Small intestine (tissue), 7 donors: ENCODE results near the gene OVCH2. TPM values are rescaled to one million over a fixed set of nuclear protein-coding genes. Genes with fewer than 3 reads are reported as not detected.

Source experiments
- DNase-seq, 2 donors: peaks; one replicate each; pipeline versions ENCODE4 v3.0.0 to v3.0.0-alpha.2; 2013
- FAIRE-seq: peaks from 2 replicates; lab custom pipeline; 2012; peaks lifted over from hg19 to GRCh38; lab: Jason Lieb, UNC
- H3K27ac ChIP-seq, 3 donors: one replicate each; pipeline ENCODE4 v1.5.1; 2013; ENCODE audit warnings: low read length in 2 of 3, mild to moderate bottlenecking in 2 of 3, control low read depth in 1 of 3, inconsistent platforms in 1 of 3, low read depth in 1 of 3, moderate library complexity in 1 of 3
- H3K27me3 ChIP-seq, 3 donors: one replicate each; pipeline ENCODE4 v1.6.1; 2013; ENCODE audit warnings: low read length in 3 of 3, inconsistent platforms in 1 of 3; ENCODE audit not compliant: control insufficient read depth in 3 of 3, insufficient read depth in 3 of 3
- H3K36me3 ChIP-seq, 3 donors: one replicate each; pipeline ENCODE4 v1.6.1; 2013; ENCODE audit warnings: low read length in 3 of 3, inconsistent platforms in 1 of 3, low read depth in 1 of 3, mild to moderate bottlenecking in 1 of 3, moderate library complexity in 1 of 3; ENCODE audit not compliant: control insufficient read depth in 3 of 3, insufficient read depth in 2 of 3
- H3K4me1 ChIP-seq, 3 donors: one replicate each; pipeline ENCODE4 v1.6.1; 2013; ENCODE audit warnings: low read length in 2 of 3, inconsistent platforms in 1 of 3, low read depth in 1 of 3, mild to moderate bottlenecking in 1 of 3, moderate library complexity in 1 of 3; ENCODE audit not compliant: control insufficient read depth in 3 of 3, insufficient read depth in 2 of 3
- H3K4me3 ChIP-seq, 3 donors: one replicate each; pipeline ENCODE4 v1.5.1; 2013; ENCODE audit warnings: low read length in 3 of 3, control low read depth in 1 of 3, inconsistent platforms in 1 of 3, low read depth in 1 of 3, mild to moderate bottlenecking in 1 of 3, moderate library complexity in 1 of 3
- H3K9me3 ChIP-seq, 2 donors: one replicate each; pipeline ENCODE4 v1.6.1; 2013; ENCODE audit warnings: low read depth in 1 of 2, low read length in 1 of 2; ENCODE audit not compliant: control insufficient read depth in 2 of 2, insufficient read depth in 1 of 2
- WGBS, 3 donors: extraction: QIAGEN DNeasy Blood & Tissue Kit; methylation state at CpG; one replicate each; pipeline ENCODE4 v1.1.7; 2013; 5-methylcytosine and 5-hydroxymethylcytosine counted together
- polyA plus RNA-seq, 4 donors: library from polyadenylated mRNA; stranded (reverse) in 3 of 4; unstranded in 1 of 4; fragments of 200-250 nt in 3 of 4; fragments of 120-200 nt in 1 of 4; gene quantifications; one replicate each; pipeline versions ENCODE4 v1.2.1 to v1.2.3, GENCODE V29; 2013
- donor health status: healthy with polysubstance abuse.
- donor health status: control.
- donor health status: control.
- donor health status: Bipolar disorder and iron deficiency.
- donor health status: healthy.

The OVCH2 gene
- polyA plus RNA-seq, 4 donors, result 0.19 TPM; not detected in 3

DNA sequence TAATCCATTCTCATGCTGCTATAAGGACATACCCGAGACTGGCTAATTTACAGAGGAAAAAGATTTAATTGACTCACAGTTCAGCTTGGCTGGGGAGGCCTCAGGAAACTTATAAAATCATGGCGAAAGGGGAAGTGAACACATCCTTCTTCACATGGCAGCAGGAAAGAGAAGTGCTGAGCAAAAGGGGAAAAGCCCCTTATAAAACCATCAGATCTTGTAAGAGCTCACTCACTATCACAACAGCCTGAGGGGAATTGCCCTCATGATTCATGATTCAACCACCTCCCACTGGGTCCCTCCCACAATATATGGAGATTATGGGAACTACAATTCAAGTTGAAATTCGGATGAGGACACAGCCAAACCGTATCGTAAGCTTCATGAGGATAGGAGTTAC is 29.2 kb downstream of the OVCH2 start:
- peaks cover 0 to 13% (median 0%) of the 10 kb centered on the region in 3 donors for H3K4me1 ChIP-seq
- H3K9me3 ChIP-seq, result no peaks in the 10 kb centered on the region
- 65 to 84% (median 72%) methylated on average over 5 of the region's 5 CpGs for WGBS, 3 donors
- no peak overlapping the region for H3K4me3 ChIP-seq
- no peaks in the 10 kb centered on the region for H3K36me3 ChIP-seq
- peaks cover 0 to 49% (median 0%) of the 10 kb centered on the region in 3 donors for H3K27me3 ChIP-seq
- H3K27ac ChIP-seq, result no peak overlapping the region
- no peak for DNase-seq
- FAIRE-seq, result no peak

- FAIRE-seq, result no peak
- H3K9me3 ChIP-seq, result no peaks in the 10 kb centered on the region
- 82 to 89% (median 88%) methylated on average over 3 of the region's 3 CpGs for WGBS, 3 donors
- no peak for DNase-seq
- H3K27ac ChIP-seq, result no peak overlapping the region
- H3K4me3 ChIP-seq, result no peak overlapping the region
- H3K27me3 ChIP-seq, result peaks cover 0 to 39% (median 0%) of the 10 kb centered on the region in 3 donors
- H3K36me3 ChIP-seq, result no peaks in the 10 kb centered on the region
- H3K4me1 ChIP-seq, result peaks cover 0 to 18% (median 0%) of the 10 kb centered on the region in 3 donors
These were observed 30.6 kb downstream of the OVCH2 start for GRCh38 chr11:7675631-7676030.

GRCh38 chr11:7673724-7674434 is 32.4 kb downstream of the OVCH2 start:
- H3K27ac ChIP-seq, result peak overlapping the region in 1 of 3 donors; percentile 18
- peak overlapping the region; percentile 30 to 54 (median 50) for H3K4me3 ChIP-seq
- no peaks in the 10 kb centered on the region for H3K36me3 ChIP-seq
- WGBS, 3 donors, result 2 to 3% (median 3%) methylated on average over 65 to 72 of the region's 72 CpGs
- H3K4me1 ChIP-seq, result peaks cover 0 to 18% (median 0%) of the 10 kb centered on the region in 3 donors
- peak; percentile 69 to 70 for DNase-seq
- H3K27me3 ChIP-seq, result peaks cover 0 to 37% (median 0%) of the 10 kb centered on the region in 3 donors
- H3K9me3 ChIP-seq, result no peaks in the 10 kb centered on the region
- FAIRE-seq, result no peak

DNA sequence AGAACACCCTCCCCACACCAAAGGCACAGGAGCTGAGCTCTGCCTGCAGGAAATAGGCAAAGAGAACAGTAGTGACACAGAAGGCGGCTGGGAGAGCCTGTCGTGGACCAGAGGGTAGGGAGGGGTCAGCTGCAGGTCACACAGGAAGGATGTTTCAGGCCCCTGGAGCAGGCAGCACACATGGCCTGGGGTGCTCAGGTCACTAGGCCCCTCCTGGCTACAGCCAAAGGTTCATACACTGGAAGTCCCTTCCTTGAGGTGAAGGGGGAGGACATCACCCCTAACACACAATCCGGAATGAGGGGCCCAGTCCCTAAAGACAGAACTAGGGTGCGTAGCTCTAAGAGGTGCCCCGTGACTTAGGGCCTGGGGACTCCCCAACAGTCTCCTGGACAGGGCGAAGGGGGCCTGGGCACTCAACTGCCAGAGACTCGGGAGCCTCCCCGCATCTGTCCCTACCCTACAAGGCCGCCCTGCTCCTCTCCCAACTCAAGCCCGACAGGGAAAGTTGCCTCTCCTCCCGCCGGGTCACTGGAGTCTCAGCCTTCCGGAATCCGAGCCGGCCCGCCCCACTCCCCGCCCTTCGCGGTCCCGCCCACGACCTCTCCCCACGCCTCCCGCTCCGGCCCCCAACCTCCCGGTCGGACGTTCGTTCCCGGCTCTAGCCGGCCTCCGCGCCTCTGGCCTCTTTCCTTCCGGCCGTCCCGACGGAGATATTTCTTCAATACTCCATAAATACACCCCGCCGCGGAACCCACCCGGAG is 33.1 kb downstream of the OVCH2 start, which contains the start of gene CYB5R2:
Gene CYB5R2 (minus strand): TSS at position 541 of the 764 bp plus-strand sequence. CDS start 675 bp downstream, outside the sequence.
- H3K9me3 ChIP-seq, result no peaks in the 10 kb centered on the region
- peak within 1 kb of the TSS; percentile 30 to 54 (median 50) for H3K4me3 ChIP-seq
- peaks cover 0 to 5% (median 1%) of the 10 kb centered on the region in 3 donors for H3K36me3 ChIP-seq
- H3K27me3 ChIP-seq, result peaks cover 0 to 37% (median 0%) of the 10 kb centered on the region in 3 donors
- WGBS, 3 donors, result 7 to 11% (median 10%) methylated on average over 38 to 40 of the region's 40 CpGs
- peak within 1 kb of the TSS; percentile 18 to 55 (median 28) for H3K27ac ChIP-seq
- DNase-seq, result peak in 1 of 2 donors; percentile 70
- peaks cover 0 to 18% (median 0%) of the 10 kb centered on the region in 3 donors for H3K4me1 ChIP-seq
- FAIRE-seq, result no peak

DNA sequence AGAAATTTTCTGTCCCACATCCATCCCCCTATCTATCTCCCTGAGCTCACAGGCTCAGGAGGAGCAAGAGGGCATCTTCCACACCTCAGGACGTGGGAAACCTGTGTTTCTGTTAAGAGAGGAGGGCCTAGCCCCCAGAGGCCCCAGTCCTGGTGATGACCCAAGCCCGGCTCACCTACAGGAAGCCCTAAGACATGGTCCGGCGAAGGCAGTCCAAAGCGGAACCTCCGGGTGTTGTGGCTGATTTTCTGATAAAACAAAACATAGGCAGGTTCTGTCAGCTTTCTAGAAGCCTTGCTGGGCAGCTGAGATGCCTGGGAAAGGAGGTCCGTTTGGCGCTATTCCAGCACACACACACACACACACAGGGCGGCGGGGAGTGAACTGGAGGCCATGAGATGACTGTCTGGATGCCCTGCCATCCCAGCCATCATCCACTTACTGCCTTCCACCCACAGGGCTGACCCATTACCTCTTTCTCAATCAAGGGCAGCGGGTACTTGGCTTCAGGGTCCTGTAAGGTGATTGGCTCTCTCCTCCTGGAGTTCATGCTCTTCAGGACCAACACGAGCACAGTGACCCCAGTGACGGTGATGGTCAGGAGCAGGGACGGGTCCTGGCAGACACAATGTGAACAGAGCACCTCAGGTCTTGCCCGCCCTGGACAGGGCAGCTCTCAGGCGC is 33.9 kb downstream of the OVCH2 start:
- Histone ChIP-seq H3K9me3 (no peaks in the 10 kb centered on the region), H3K27me3 (peaks cover 0 to 31% (median 0%) of the 10 kb centered on the region in 3 donors), H3K27ac (no peak overlapping the region), H3K36me3 (peaks cover 0 to 10% (median 3%) of the 10 kb centered on the region in 3 donors), H3K4me3 (peak overlapping the region in 1 of 3 donors; percentile 50), H3K4me1 (peaks cover 0 to 18% (median 0%) of the 10 kb centered on the region in 3 donors)
- 86 to 93% (median 87%) methylated on average over 16 of the region's 16 CpGs for WGBS, 3 donors
- no peak for FAIRE-seq
- no peak for DNase-seq

DNA sequence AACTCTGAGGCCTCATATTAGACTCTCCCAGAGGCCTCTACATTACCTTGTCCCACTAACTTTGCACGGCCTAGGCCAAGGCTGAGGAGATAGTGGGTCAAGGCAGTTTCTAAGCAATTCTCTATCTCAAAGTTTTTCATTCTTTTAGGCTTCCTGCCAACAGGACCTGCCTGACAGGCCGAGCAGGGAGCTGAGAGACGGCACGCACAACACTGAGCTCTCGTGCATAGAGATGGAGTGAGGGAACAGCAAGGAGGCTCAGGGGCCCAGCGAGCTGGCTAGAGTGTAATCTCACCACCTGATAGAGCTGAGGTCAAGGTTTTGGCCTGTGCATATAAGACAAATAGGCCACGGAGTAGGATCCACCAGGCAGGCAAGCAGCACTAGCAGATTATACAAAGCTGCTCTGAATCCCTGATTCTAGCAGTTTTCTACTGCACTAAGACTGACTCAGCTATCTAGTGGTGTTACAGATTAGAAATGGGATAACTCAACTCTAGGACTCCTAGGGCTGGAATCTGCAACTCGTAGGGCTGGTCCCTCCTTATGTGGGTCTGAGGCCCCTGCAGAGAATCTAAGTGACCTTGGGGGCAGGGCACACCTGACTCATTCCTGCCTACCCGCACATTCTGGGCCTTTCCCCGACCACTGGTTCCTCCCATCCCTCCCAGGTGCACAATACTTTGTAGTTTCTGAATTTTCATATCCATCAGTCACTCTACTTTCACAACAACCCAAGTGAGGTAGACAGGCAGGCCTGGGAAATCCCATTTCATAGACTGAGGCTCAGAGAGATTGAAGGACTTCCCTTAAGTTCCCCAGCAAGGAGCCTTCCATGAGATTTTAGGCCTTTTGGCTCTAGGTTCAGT is 34.7 kb downstream of the OVCH2 start:
- no peaks in the 10 kb centered on the region for H3K9me3 ChIP-seq
- H3K27me3 ChIP-seq, result peaks cover 0 to 28% (median 0%) of the 10 kb centered on the region in 3 donors
- WGBS, 3 donors, result 20 to 64% (median 44%) methylated on average over 10 of the region's 10 CpGs
- no peak overlapping the region for H3K27ac ChIP-seq
- H3K4me1 ChIP-seq, result peaks cover 0 to 18% (median 0%) of the 10 kb centered on the region in 3 donors
- peaks cover 0 to 14% (median 6%) of the 10 kb centered on the region in 3 donors for H3K36me3 ChIP-seq
- FAIRE-seq, result no peak
- H3K4me3 ChIP-seq, result no peak overlapping the region
- DNase-seq, result no peak

DNA sequence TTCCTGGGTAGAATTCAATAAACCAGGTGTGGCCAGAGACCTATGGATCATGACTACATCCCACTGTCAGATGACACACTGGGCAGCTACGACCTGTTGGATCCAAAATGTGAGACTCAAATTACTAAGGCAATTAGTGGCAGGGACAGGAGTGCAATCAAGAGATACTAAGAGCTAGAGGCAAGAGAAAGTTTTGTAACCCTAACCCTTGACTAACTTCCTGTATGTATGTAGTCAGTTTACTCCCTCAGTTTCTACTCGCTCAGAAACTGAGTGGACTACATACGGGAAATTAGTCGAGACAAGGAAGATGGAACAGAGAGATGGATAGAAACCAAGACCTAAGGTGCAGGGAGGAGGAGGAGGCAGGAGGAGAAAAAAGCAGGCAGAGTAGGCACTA is 35.6 kb downstream of the OVCH2 start:
- Histone ChIP-seq H3K27me3 (peaks cover 0 to 25% (median 0%) of the 10 kb centered on the region in 3 donors), H3K4me3 (no peak overlapping the region), H3K36me3 (peaks cover 0 to 24% (median 6%) of the 10 kb centered on the region in 3 donors), H3K4me1 (peaks cover 0 to 18% (median 0%) of the 10 kb centered on the region in 3 donors), H3K27ac (no peak overlapping the region), H3K9me3 (no peaks in the 10 kb centered on the region)
- DNase-seq (no peak), FAIRE-seq (no peak)
- 62 to 69% (median 64%) methylated on average over 4 of the region's 4 CpGs for WGBS, 3 donors
